Measurements from ENCODE around the gene GPR42.
"Not testable (repeated sequence)": the region's sequence is repeated elsewhere in the genome, so short reads cannot be mapped to it uniquely, and the experiment has no call there.

Gene GPR42

DNA sequence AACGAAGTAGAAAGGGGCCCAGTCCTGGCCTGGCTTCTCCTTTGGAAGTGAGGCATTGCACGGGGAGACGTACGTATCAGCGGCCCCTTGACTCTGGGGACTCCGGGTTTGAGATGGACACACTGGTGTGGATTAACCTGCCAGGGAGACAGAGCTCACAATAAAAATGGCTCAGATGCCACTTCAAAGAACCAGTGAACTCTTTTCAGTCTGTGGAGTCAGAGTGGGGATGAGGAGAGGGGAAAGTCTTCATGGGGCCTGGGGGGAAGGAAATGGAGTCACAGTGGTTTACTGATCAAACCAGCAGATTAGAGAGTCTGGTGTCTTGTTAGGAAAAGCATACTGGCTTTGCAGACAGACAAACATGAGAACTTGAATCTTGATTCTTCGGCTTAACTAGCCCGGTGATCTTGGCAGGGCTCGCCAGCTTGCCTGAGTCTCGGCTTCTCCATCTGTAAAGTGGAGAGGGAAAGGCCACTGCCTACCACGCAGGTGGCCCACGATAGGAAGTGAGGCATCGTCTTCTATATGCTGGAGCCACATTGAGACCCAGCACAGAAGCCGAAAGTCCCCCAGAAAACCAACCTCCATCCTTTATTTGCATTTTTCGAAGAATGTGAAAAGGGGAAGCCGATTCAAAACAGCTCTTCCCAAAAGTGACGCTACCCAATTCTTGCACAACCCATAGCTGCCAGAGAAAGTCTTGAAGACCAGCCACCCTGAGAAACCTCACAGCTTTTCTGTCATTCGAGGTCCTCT is 23.5 kb upstream of the GPR42 start, which contains the start of gene FFAR1:
FFAR1 (plus strand) TSS at position 732 of the 759 bp plus-strand sequence. CDS start 3,650 bp downstream, outside the sequence.
- no peak for DNase-seq

DNA sequence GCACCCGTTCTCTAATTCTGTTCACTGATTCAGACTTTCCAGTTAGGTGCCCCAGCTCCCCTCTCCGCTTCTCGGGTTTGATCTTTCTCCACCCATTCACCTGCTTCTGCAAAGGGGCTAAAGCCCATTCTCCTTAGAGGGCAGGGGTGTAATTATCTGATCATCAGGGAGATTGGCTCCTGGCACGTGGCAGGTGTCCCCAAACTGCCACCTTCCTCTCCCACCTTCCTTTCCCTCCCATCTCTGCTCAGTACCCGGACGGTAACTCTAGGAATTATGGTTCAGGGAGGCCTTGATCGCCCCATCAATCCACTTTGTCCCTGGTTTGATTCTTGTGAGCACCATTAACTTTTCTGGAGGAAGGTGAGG is 23.0 kb upstream of the GPR42 start:
- no peak for DNase-seq

DNA sequence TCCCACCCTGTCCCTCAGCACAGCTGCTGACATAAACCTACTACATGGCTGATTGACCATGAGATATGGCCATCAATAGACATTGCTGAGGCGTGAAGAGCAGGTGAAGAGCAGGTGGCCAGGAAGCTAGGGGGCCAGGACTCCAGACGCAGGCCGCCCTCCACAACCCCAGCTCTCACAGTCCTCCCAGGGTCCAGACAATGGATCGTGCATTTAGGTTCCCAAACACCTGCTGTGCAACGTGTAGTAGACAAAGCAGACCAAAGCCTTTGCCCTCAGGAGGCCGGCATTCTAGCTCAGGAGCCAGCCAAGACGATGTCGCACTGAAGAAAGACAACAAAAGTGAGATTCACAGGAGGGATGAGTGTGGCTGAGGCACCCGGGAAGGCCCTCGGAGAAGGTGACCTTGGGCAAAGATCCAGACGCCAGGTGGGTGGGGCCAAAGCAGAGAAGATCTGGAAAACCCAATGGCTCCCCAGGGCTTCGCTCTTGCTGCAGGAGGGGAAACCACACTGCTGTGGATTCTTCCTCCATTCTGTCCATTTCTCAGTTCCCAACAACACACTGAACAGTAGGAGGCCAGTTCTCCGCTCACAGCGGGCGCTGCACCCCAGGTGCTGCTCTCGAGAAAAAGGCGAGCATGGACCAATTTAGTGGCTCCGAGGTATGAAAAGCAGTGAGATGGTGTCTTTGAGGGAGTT is 21.8 kb upstream of the GPR42 start:
- DNase-seq = no peak

DNA sequence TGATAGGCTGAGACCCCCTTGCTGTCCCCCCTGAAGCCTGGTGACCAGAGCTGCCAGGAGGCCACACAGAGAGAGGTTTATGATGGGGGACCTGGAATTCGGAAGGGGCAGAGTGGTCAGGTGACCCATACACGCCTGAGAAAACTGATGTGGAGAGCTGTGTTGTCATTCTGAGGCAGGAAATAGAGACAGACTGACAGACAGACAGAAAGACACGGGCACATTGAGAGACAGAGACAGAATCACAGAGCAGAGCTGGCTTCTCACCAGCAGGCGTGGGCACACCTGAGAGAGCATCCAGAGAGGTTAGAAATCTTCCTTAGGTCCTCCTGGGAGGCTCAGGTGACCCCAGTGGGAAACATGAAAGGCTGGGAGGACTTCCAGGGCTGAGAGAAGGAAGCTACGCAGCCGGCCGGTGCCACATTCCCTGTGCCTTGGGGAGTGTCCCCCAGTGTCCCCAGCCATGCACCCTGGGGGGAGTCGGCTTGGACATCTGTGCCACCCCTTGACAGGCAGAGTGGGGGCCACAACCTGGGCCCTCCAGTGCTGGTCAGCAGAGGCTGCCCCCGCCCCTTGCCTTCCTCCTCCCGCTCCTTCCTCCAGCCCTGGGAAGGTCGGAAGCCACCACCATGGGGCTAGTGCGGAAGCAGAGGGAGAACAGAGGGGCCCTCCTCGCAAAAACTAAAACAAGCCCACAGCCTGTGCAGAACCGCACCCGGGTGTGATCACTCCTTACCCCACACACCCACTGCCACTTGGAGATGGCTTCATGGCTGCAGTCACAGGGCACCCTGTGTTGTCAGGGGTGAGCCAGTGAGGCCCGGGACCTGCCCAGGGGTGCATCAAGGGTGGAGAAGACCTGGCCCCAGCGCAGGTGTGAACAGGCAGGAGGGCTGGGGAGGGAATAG is 21.0 kb upstream of the GPR42 start:
- no peak for DNase-seq

DNA sequence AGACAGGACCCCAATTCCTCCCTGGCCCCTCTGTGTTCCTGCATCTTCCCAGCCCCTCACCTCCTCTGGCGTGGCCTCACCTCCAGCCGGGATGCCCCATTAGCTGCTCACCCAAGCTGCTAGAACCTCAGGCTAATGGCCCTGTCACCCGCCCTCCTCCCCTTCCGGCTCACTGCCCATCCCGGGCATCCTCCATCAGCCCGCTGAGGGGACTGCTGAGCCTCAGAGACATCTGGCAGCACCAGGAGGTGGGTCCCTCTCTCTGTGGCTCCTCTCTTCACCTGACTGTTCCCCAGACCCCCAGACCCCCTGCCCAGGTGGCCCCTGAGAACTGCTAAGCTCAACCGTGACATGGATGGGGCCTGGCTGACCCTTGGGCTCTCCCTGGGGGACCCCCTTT is 20.3 kb upstream of the GPR42 start:
- DNase-seq = no peak

DNA sequence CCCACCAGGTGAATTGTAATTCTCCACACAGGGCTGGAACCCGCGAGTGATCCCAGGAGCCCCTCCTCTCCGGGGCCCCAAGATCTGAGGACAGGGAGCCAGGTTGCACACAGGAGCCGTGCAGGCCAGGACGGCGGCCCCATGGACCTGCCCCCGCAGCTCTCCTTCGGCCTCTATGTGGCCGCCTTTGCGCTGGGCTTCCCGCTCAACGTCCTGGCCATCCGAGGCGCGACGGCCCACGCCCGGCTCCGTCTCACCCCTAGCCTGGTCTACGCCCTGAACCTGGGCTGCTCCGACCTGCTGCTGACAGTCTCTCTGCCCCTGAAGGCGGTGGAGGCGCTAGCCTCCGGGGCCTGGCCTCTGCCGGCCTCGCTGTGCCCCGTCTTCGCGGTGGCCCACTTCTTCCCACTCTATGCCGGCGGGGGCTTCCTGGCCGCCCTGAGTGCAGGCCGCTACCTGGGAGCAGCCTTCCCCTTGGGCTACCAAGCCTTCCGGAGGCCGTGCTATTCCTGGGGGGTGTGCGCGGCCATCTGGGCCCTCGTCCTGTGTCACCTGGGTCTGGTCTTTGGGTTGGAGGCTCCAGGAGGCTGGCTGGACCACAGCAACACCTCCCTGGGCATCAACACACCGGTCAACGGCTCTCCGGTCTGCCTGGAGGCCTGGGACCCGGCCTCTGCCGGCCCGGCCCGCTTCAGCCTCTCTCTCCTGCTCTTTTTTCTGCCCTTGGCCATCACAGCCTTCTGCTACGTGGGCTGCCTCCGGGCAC is 19.3 kb upstream of the GPR42 start:
- DNase-seq = no peak

DNA sequence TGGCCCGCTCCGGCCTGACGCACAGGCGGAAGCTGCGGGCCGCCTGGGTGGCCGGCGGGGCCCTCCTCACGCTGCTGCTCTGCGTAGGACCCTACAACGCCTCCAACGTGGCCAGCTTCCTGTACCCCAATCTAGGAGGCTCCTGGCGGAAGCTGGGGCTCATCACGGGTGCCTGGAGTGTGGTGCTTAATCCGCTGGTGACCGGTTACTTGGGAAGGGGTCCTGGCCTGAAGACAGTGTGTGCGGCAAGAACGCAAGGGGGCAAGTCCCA is 18.8 kb upstream of the GPR42 start:
- no peak for DNase-seq

DNA sequence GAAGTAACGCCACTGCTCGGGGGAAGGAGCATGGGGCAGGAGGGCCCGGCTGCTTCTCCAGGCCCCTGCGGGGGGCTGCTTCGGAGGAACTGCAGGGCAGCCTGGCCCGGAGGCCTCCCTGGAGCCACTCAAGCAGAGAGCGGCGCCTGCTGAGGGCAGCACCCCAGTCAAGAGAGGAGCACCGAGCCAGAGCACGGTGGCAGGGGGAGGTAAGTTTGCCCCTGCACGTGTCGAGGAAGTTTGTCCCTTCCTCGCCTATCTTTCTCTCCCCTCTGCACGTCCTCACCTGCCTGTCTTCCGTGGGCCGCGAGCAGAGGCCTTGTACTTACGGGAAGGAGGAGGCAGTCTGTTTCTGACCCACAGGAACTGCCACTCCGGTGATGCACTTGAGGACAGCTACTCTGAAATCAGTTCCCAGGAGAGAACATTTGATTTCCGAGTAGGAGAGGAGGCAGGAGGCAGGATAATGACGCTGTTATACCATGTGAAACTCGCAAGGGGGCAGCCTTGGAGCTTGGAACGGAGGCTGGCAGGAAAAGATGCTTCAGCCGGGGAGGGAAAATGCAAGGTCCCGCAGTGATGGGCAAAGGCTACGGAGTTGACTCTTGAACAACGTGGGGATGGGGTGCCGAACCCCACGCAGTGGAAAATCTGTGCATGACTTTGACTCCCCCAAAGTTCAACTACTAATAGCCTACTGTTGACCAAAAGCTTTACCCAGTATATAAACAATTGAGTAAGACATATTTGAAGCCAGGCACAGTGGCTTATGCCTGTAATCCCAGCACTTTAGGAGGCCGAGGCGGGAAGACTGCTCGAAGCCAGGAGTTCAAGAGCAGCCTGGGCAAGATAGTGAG is 18.2 kb upstream of the GPR42 start:
- DNase-seq = peak; percentile 99

DNA sequence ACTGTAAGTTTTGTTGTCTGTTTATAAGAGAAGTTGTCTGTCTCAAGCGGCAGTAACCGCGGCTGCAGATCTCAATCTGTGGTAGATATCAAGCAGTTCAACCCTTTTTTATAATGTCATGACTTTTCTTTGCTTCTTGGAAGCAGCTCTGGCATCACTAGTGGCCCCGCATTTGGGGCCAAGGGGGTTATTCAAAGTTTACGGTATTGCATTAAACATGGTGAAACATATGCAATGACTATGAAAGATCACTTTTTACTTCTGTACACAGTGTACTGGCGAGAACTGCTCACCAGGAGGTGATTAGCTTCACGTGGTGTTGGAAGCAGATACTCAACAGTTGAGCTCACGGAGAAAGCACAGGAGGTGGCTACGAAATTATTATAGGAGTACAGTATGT is 17.2 kb upstream of the GPR42 start:
- no peak for DNase-seq

DNA sequence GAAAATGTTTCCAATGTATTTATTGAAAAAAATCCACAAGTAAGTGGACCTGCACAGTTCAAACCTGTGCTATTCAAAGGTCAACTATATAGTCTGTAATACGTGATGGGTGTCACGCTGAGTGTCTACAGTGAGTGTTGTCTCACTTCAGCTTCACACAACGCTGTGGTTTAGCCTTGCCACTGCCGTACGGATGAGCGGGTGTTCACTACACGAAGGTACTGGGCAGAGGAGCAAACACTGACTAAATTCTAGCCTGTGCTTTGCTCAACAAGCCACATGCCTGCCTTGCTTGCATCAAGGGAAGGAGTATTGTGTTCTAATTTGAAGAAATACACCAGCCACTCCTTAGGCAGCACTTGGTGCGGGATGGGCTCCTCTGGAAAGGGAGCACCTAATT is 16.0 kb upstream of the GPR42 start:
- no peak for DNase-seq

DNA sequence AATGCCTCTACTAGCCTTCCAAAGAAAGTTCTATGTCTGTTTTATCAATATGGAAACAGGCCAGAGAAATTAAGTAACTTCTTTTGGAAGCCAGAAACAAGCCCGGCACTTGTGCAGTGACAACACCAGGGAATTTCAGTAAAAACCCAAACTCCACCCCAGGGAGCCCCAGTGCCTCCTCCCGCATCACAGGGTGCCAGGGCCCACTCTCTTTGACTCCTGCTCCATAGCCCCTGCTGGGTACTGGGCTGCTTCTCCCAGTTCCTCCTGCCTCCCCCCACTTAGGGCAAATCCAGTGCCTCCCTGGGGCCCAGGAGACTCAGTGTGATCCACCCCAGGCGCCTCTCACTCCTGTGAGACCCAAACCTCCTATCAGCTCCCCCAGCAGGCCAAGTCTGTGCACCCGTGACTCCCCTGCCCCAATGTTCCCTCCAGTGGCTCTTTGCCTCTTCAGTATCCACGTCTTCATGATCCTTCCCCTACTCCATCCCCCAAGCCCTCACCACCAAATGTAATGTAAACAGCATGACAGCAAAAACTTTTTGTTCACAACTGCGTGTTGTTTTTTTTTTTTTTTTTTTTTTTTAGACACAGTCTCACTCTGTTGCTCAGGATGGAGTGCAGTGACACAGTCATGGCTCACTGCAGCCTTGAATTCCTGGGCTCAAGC is 14.9 kb upstream of the GPR42 start:
- no peak for DNase-seq

DNA sequence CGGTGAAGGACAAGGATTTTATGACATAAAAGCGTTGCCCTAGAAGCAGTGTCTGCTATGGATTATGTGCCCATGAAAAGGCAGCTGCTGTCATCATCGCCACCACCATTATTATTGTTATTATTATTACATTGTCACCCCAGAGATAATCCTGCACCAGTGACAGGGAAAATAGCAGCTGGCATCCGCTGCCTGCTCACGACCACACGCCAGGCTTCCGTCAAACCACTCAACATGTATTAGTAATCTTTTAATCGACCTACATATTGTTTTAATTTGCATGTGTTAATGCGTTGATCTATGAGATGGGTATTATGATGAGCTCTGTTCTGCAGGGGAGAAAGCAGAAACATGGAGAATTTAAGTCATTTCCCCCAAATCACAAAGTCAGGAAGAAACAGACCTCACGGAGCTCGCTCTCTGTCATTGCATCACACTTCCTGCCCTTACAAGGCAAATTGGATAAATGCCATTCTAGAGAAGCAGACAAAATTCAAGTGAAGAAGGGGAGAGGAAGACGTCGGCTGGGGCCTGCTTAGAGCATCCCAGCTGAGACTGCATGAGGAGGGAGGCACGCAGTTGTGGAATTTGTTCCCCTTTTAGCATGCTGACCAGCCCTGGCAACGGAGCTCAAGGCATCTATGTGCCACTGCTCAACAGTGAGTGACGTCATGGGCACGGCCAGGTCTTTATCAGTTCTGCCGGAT is 12.8 kb upstream of the GPR42 start, which contains the start of gene FFAR3:
FFAR3 (plus strand) TSS at position 594 of the 707 bp plus-strand sequence. CDS start 431 bp downstream, outside the sequence.
- DNase-seq = no peak

DNA sequence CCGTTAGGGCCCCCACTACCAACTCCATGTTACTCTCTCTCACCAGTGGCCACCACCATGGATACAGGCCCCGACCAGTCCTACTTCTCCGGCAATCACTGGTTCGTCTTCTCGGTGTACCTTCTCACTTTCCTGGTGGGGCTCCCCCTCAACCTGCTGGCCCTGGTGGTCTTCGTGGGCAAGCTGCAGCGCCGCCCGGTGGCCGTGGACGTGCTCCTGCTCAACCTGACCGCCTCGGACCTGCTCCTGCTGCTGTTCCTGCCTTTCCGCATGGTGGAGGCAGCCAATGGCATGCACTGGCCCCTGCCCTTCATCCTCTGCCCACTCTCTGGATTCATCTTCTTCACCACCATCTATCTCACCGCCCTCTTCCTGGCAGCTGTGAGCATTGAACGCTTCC is 12.0 kb upstream of the GPR42 start:
- DNase-seq = not testable (repeated sequence)

DNA sequence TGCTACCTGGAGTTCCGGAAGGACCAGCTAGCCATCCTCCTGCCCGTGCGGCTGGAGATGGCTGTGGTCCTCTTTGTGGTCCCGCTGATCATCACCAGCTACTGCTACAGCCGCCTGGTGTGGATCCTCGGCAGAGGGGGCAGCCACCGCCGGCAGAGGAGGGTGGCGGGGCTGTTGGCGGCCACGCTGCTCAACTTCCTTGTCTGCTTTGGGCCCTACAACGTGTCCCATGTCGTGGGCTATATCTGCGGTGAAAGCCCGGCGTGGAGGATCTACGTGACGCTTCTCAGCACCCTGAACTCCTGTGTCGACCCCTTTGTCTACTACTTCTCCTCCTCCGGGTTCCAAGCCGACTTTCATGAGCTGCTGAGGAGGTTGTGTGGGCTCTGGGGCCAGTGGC is 11.5 kb upstream of the GPR42 start:
- not testable (repeated sequence) for DNase-seq

DNA sequence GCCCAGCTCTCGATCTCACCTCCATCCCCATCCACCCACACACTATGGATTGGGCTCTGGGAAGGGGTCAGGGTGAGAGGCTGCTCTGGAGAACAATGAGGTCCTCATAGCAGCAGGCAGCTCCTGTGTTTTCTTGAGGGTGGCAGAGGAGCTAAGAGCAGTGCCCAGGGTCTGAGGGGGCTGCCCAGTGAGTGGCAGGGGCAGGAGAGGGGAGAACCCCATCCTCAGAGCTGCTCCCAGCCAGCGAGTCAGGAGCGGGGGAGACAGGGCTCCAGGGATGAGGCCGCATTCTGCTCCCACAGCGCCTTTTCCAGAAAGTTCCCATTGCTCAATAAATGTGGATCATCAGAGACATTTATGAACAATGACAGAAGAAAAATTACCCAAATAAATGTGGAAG is 10.8 kb upstream of the GPR42 start:
- DNase-seq = not testable (repeated sequence)

DNA sequence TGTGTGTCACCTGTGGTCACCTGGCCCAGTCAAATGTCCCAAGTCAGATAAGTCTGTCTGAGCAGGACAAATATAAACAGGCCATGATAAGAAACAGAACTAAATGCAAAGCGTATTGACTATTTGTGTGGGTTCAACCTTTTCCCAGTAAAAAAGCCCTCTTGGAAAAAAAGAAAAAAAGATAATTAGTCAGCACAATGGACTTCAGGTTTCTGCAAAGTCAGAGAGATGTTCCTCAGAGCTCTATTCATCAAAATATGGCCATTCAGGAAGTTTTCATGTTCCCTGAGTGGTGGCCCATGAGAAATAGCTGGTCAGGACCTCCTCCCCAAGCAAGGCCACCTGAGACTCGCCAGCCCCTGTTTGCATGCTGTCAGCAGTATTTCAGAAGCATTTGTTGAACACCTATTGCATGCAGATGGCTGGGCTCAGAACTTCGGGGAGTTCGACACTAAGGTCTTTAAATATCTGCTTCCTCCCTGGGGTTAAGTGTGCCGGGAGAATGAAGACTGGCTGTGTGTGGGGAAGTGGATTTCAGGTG is 9.9 kb upstream of the GPR42 start:
- no peak for DNase-seq

DNA sequence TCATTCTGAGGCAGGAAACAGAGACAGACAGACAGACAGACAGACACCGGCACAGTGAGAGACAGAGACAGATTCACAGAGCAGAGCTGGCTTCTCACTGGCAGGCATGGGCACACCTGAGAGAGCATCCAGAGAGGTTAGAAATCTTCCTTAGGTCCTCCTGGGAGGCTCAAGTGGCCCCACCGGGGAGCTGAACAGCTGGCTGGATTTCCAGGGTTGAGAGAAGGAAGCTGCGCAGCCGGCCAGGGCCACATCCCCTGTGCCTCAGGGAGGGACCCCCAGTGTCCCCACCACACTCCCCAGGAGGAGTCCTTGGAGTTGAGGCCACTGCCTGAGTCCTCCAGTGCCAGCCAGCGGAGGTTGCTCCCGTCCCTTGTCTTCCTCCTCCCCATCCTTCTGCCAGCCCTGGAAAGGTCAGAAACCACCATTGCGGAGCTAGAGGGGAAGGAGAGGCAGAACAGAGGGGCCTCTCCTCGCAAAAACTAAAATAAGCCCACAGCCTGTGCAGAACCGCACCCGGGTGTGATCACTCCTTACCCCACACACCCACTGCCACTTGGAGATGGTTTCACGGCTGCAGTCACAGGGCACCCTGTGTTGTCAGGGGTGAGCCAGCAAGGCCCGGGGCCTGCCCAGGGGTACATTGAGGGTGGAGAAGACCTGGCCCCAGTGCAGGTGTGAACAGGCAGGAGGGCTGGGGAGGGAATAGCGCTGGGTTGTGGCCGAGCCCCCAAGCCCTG is 8.4 kb upstream of the GPR42 start:
- no peak for DNase-seq

DNA sequence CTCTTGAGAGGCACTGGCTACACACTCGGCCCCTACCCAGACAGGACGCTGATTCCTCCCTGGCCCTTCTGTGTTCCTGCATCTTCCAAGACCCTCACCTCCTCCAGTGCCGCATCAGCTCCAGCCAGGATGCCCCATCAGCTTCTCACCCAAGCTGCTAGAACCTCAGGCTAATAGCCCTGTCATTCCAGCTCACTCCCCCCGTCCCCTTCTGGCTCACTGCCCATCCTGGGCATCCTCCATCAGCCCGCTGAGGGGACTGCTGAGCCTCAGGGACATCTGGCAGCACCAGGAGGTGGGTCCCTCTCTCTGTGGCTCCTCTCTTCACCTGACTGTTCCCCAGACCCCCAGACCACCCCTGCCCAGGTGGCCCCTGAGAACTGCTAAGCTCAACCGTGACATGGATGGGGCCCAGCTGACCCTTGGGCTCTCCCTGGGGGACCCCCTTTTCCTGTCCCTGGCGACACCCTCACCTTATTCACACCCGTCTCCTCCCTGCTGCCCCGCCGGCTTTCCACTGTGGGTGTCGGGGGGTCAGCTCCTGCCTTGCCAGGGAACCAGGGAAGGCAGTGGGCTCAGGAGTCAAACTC is 7.8 kb upstream of the GPR42 start:
- no peak for DNase-seq

Measured in NCI-H2227 treated with DMSO at 0.1 percent for 48 hours (cell line).